HL-60/S4 (cell line): ENCODE data around the gene MYO1E.
"Not testable (repeated sequence)": the region's sequence is repeated elsewhere in the genome, so short reads cannot be mapped to it uniquely, and the experiment has no call there.

ENCODE experiments used
- in situ Hi-C: fragments of 300-500 bp; cut with MboI; formaldehyde crosslinking; loops from 2 replicates; pipeline ENCODE4 v1.14.3; 2022; ENCODE audit warnings: low sequenced_read_pairs

MYO1E gene

GRCh38 chr15:59388670-59389069 lies 16.0 kb upstream of the MYO1E start:
- in situ Hi-C loops = no loop called here

DNA sequence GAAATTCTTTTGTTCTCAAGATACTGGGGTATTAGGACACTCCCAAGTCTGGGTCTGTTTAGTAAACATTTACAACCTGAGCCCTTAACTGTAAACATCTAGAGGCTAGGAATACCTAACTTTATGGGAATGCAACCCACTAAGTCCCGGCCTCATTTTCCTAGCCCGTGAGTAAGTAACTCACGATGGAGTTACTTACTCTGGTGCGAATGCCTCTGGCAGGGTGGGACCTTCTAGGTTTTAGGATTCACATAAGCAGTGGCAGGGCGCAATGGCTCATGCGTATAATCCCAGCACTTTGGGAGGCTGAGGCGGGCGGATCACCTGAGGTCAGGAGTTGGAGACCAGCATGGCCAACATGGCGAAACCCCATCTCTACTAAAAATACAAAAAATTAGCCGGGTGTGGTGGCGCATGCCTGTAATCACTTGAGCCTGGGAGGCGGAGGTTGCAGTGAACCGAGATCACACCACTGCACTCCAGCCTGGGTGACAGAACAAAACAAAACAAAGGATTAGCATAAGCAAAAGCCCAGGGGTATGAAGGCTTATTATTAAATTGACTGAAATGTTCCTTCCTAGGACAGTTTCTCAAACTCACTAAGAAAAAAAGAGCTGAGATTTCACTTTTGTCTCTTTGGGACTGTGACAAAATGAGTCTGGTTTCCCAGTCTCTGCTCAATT lies 14.7 kb upstream of the MYO1E start:
- in situ Hi-C loops = not testable (repeated sequence)

GRCh38 chr15:59385171-59385570 lies 12.5 kb upstream of the MYO1E start:
- in situ Hi-C loops = no loop called here

GRCh38 chr15:59384507-59384906 lies 11.8 kb upstream of the MYO1E start:
- in situ Hi-C loops = no loop called here

GRCh38 chr15:59380902-59381610 lies 8.4 kb upstream of the MYO1E start:
- in situ Hi-C loops = no loop called here

GRCh38 chr15:59379531-59379930 lies 6.9 kb upstream of the MYO1E start:
- in situ Hi-C loops = no loop called here

DNA sequence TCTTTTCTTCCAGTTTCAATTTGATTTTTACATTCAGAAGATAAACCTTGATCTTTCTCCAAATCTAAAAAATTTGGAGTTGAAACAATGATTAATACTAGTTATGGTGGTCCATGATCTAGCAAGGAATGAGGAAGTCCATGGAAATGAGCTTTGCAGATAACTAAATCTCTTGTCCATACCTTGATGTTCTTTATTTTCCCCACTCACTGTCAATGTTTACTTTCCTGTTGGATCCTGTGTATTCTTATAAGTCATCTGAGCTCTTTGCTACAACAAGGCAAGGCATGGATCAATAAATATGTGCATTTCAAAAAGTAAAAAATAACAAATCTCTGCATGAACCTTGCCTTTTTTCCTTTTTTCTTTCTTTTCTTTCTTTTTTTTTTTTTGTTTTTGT lies 6.2 kb upstream of the MYO1E start:
- in situ Hi-C loops = no loop called here

DNA sequence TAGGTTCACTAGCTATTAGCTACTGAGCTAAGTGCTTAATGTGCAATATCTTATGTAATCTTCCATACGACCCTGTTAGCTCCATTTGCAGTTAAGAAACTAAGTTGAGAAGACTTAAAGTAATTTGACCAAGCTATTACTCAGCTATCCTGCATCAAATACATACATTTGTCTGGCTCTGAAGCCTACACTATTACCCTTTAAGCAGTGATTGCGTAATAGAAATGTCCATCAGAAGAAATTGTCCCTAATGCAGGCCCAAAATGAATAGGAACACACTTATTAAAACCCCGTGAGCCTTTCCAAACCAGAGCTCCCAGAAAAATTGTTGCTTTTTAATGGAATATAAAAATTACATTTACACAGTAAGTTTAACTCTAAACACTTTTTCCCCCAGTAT lies 5.3 kb upstream of the MYO1E start:
- in situ Hi-C loops = no loop called here

DNA sequence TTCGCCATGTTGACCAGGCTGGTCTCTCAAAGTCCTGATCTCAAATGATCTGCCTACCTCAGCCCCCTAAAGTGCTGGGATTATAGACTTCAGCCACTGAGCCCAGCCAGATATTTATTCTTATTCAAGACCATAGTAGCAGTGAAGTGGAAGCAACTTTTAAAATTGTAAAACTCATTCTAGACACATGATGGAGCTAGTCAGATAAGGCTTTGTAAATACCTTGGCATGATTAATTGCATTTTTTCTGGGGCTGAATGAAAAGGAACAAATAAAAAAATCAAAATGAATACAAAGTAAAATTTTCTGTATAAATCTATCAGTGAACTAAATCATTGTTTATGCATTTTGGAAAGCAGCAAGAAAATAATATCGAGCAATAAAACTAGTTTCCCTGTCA lies 4.1 kb upstream of the MYO1E start:
- in situ Hi-C loops = no loop called here

DNA sequence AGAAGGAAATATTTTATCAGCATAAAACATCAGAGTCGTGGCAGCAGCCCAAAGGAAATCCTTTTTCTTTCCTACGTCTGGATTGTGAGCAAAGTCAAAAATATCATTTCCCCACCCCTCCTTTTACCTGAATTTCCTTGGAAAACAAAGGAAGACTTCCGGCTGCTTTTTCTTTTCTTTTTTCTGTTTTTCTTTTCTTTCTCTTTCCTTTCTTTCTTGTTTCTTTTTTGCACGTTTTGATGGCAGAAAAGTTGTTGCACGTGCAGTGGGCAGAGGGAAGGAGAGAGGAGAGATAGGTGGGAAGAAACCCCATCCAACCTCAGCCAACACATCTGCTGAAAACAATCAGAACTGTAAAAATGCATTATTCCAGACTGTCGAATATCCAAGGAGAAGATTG lies 544 bp upstream of the MYO1E start:
- in situ Hi-C loops = no loop called here

DNA sequence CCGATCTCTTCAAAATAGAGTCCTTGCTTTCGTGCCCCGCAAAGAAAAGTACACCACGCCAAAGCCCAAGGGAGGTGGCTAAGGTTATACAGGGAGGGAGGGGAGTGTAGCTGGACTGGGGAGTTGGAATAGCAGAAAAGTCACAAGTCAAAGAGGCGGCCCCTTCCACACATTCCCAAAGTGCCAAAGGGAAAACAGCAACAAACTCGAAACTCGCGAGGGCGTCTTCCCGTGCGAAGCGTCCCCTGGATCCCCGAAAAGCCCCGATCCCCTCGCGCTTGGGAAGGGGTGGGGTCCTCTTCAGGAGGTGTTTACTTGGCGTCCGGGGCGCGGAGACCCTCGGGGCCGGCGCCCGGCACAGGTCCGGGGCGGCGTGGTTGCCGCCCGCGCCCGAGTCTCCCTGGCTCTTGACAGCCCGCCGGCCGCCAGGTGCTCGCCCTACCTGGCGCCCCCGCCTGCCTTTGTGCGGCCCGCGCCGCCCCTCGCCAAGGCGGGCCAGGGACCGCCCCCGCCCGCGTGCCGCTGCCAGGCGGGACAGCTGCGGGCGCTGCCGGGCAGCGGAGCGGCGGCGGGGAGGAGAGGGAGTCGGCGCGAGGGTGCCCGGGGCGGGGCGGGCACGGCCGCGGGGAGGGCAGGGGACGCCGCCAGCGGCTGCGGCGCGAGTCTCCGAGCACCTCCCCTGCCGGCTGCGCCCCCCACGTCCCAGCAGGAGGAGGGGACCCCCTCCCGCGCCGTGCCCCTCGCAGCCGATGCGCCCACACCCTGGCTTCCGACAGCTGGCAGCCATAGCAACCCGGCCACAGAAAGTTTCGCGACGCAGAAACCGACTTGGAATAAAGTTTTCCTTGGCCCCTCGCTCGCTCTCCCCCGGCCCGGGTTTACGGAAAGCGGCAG lies 966 bp downstream of the MYO1E start:
- in situ Hi-C loops = no loop called here

- in situ Hi-C loops = no loop called here
Observed at GRCh38 chr15:59369597-59369996, 3.1 kb downstream of the MYO1E start.

DNA sequence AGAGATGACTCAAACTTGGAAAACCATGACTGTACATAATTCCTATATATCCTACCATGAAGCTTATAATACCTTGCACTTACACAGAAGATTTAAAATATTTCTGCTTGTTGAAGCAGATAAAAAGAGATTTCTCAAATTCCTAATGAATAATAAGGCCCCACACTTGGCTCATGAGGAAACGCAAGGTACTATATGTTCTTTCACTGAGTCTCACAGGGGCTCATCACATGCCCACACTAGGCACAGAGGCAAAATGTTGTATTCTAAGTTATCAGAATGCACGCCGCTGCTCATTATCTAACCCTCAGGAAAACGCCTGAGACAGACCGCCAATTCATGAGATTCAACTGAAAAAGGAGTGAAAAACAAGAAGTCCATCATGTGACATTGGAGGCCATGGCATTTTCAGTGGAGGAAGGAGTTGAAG lies 5.6 kb downstream of the MYO1E start:
- in situ Hi-C loops = no loop called here

GRCh38 chr15:59366333-59367021 lies 6.2 kb downstream of the MYO1E start:
- in situ Hi-C loops = no loop called here

DNA sequence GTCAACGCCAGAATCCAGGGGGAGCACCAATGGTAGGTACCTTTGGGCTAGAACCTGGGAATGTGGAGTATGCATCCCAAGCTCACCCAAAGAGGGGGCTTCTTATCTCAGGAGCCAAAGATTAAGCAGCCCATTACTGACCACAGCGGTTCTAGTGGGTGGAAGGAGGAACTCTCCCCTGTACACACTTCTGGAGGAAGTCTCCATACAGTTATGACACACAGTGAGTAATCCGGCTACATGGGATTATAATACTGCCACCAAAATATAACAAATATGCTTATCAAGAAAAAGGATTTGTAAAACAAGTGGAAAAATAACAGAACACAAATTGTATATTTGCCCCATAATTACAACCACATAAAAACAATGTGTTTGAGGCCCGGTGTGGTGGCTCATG lies 8.4 kb downstream of the MYO1E start:
- in situ Hi-C loops = no loop called here

- in situ Hi-C loops = no loop called here
Observed at GRCh38 chr15:59362331-59362730, 10.3 kb downstream of the MYO1E start.

DNA sequence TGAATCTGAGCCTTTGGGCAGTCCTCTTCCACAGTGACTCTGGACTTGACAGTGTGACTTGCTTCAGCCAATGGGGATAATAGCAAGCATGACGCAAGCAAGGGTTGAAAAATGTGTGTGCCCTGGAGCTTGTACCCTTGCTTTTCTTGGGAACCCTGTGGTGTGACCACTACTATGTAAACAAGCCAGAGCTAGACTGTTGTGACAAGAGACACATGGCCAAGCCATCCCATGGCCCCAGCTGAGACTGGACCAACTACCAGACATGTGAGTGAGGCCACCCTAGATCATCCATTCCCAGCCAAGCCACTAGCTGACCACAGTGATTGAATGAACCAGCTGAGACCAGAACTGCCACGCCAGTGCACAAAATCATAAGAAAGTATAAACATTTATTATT lies 11.8 kb downstream of the MYO1E start:
- in situ Hi-C loops = no loop called here

- in situ Hi-C loops = no loop called here
Observed at GRCh38 chr15:59360305-59360704, 12.4 kb downstream of the MYO1E start.

- in situ Hi-C loops = no loop called here
Observed at GRCh38 chr15:59355730-59356129, 16.9 kb downstream of the MYO1E start.

DNA sequence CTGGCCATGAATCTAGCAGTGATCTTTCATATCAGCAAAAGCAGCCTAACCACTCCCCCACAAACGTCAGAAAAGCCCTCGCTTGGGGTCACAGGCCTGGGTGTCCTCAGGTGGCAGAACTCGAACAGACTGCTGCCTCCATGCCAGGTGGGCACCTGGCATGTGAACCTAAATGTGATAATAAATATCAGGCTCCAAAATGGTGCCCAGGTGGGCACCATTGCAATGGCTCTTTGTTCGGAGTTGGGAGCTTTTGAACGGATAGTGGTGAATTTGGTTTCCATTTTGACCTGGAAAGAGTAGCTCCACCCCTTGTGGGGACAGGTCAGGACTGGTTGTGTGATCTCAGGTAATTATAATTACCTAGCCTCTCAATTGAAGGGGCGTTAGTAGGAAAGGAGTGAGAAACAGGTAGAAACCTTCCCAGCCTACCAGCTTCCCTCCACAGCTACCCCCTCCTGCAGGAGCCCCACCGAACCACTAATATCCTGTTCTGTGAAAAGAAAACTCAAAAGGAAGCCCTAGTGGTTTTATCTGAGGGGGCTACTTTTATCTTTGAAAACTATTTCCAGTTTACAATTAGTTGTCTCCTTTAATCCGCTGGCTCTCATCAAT lies 18.1 kb downstream of the MYO1E start:
- in situ Hi-C loops = no loop called here

GRCh38 chr15:59353994-59354416 lies 18.7 kb downstream of the MYO1E start:
- in situ Hi-C loops = no loop called here
